Activated gamma-delta T cell treated with anti-CD3 and anti-CD28 coated beads, Interleukin-2, amount 50 U/mL, for 16 hours (primary cell): ENCODE results near the gene RRP36.

Experiments used
- DNase-seq: peaks from one replicate; pipeline ENCODE4 v3.0.0-alpha.2; 2020; ENCODE audit warnings: low read depth

Gene RRP36

GRCh38 chr6:43070028-43070632 lies 48.7 kb downstream of the RRP36 start:
- no peak for DNase-seq

GRCh38 chr6:43074847-43075669 lies 53.6 kb downstream of the RRP36 start:
- no peak for DNase-seq

GRCh38 chr6:43075670-43076463 lies 54.4 kb downstream of the RRP36 start, which contains the start of gene PTK7:
TSS of gene PTK7 (plus strand) at chr6:43076314. CDS start at chr6:43076489, 175 bp downstream.
- no peak for DNase-seq

GRCh38 chr6:43076464-43077332 lies 55.3 kb downstream of the RRP36 start:
- no peak for DNase-seq

- no peak for DNase-seq
Observed at GRCh38 chr6:43077333-43077809, 55.9 kb downstream of the RRP36 start.

- no peak for DNase-seq
Observed at GRCh38 chr6:43077981-43078511, 56.6 kb downstream of the RRP36 start.

GRCh38 chr6:43078691-43079090 lies 57.3 kb downstream of the RRP36 start:
- DNase-seq, result no peak
